ENCODE results near the gene ISOC2.
A peak's percentile ranks its signal among the peaks of the same experiment; 100 is the strongest.

The ISOC2 gene

DNA sequence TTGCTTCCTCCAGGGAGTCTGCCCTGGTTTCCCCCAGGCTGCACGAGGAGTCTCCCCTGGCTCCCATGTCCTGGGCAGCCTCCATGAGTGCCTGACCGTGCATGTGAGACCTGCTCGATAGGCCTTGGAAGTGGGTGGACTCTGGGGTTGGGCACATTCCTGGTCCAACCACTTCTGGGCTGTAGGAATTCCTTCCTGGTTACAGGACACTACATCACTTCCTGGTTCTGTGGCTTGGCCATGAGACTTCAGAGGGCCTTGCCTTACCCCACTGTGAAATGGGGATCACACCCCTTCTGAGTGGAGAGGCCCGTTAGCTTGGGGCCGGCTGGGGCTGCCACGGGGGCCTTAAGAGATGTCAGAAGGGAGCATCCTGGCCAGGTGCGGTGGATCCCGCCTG, 11.0 kb upstream of the ISOC2 start:
- TF ChIP-seq, protein P1, sequence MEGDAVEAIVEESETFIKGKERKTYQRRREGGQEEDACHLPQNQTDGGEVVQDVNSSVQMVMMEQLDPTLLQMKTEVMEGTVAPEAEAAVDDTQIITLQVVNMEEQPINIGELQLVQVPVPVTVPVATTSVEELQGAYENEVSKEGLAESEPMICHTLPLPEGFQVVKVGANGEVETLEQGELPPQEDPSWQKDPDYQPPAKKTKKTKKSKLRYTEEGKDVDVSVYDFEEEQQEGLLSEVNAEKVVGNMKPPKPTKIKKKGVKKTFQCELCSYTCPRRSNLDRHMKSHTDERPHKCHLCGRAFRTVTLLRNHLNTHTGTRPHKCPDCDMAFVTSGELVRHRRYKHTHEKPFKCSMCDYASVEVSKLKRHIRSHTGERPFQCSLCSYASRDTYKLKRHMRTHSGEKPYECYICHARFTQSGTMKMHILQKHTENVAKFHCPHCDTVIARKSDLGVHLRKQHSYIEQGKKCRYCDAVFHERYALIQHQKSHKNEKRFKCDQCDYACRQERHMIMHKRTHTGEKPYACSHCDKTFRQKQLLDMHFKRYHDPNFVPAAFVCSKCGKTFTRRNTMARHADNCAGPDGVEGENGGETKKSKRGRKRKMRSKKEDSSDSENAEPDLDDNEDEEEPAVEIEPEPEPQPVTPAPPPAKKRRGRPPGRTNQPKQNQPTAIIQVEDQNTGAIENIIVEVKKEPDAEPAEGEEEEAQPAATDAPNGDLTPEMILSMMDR (IDR thresholded peaks at IDR 0.05; ENCODE audit: low read depth, low read length), result no peak
- DNase-seq (ENCODE audit: extremely low read depth, low read depth), result no peak

DNA sequence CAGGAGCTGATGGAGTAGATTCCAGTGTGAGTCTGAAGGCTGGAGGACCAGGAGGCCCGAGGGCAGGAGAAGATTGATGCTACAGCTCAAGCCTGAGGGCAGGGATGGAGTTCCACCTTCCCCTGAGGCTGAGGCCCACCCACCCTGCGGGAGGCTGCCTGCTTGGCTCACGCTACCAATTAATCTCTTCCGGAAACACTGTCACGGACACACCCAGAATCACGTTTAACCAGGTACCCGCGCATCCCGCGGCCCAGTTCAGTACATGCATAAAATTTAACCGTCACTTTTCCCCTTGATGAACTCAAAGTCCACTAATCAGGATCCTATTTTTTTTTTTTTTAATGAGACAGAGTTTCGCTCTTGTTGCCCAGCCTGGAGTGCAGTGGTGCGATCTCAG, 9.8 kb upstream of the ISOC2 start:
- TF ChIP-seq, protein P1 (IDR thresholded peaks at IDR 0.05; ENCODE audit: low read depth, low read length), result no peak
- no peak for DNase-seq (ENCODE audit: extremely low read depth, low read depth)

DNA sequence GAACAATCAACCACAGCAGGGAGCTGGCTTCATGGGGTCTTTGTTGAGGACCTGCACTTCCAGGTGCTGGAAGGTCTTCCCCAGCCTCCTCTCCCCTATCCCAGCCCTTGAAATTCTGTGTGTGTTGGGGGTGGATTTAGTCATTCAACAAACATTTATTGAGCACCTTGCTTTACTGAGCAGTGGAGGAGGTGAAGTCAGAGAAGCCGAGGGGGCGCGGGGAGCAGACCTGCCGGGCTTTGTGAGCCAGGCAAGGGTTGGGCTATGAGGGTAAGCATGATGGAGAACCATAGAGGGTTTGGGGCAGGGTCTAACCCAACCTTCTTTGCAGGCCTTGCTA, 6.6 kb upstream of the ISOC2 start:
- no peak for DNase-seq (ENCODE audit: extremely low read depth, low read depth)
- TF ChIP-seq, protein P1 (IDR thresholded peaks at IDR 0.05; ENCODE audit: low read depth, low read length), result no peak

DNA sequence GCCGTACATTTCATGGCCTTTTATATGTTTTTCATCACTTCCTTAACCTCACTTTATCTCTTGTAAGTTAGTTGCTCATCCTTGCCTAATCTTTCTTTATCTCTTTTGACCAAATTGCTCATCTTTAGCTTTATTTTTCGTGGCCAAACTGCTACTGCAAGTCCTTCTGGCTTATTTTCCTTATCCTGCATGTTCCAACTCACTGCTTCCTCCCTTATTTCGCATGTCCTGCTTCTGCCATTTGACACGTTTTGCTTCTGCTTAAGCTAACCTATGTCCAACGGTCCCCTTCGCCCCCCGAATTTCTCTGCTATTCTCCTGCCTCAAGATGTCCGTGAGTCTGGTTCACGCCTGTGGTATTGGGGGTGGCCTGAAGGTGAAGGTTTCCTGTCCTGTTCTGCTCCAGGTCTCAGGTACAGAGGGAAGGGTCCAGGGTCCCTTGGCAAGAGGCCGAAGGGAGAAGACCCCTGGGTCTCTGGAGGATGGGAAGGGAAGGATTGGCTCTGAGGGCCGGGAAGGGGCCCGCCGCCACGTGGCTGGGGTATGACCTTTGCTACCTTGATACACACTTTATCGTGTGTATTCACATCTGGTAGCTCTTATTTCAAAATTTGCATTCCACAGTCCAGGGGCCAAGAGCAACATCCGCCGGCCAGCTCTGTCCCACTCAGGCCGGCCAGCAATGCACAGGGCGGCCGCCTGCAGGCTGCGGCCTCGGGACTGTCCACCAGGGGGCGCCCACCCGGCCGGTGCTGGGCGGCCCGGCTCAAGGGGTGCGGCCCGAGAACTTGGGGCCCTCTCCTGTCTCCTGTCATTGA, 6.0 kb upstream of the ISOC2 start:
- TF ChIP-seq, protein P1 (IDR thresholded peaks at IDR 0.05; ENCODE audit: low read depth, low read length), result peak; percentile 70
- DNase-seq (ENCODE audit: extremely low read depth, low read depth), result peak; percentile 77

DNA sequence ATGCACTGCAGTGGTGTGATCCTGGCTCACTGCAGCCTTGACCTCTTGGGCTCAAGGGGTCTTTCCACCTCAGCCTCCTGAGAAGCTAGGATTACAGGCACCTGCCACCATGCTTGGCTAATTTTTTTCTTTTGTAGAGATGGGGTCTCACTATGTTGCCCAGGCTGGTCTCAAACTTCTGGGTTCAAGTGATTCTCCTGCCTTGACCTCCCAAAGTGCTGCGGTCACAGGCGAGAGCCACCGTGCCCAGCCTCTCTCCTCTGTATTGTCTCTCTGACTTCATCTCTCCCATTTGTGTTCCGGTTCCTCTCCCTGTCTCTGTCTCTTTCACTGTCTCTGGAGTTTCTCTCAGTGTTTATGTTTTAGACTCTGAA, 4.8 kb upstream of the ISOC2 start:
- DNase-seq (ENCODE audit: extremely low read depth, low read depth), result no peak
- TF ChIP-seq, protein P1 (IDR thresholded peaks at IDR 0.05; ENCODE audit: low read depth, low read length), result no peak

DNA sequence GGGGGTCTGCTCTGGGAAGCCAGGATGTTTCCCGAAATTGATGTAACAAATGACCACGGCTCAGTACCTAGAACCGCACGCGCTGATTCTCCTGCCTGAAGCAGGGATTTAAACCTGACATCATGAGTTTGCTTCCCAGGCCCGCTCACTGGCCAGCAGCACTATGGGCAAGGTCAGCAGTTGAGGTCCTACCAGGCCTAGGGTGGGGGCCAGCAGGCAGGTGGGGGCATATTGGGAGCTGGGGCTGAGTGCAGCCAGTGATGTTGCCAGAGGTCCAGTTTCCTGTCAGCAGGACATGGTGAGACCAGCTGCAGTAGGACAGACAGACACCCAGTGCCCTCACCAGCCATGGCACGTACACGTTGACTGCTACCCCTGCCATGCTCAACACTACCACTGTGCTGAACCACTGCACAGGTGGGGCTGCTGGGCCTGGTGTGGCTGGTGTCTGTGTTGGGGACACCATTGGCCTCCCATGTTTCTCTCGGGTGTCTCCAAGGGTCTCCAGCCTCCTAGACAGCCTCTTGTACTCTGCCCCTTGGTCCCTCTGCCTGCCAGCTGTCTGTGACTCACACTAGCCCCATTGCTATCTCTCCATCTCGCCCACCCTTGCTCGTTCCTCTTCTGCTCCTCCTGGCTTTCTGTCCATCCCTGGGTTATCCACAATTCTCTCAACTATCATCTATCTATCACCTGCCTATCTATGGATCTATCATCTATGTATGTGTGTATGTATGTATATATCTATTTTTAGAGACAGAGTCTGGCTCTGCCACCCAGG, 4.2 kb upstream of the ISOC2 start:
- DNase-seq (ENCODE audit: extremely low read depth, low read depth), result no peak
- TF ChIP-seq, protein P1 (IDR thresholded peaks at IDR 0.05; ENCODE audit: low read depth, low read length), result no peak

DNA sequence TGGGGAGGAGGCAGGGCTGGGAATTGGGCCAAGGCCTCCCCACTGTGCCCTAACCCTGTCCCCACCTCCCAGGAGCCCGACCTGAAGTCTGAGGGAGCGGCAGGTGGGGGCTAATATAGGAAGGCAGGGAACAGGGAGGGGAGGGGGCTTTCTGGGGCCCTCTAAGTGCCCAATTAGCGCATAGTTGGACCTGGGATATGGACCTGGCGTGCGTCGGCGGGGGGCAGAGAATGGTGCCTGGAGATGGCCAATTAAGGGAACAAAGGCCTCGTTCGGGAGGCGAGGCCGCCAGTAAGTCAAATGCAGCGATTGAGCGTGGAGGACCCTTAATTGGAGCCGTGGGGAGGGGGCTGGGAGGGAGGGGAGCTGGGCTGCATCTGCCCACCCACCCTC, 3.2 kb upstream of the ISOC2 start, which contains the start of gene C19orf85:
C19orf85 (minus strand) TSS at position 90 of the 393 bp plus-strand sequence. CDS start 197 bp downstream, outside the sequence.
- DNase-seq (ENCODE audit: extremely low read depth, low read depth), result no peak
- TF ChIP-seq, protein P1 (IDR thresholded peaks at IDR 0.05; ENCODE audit: low read depth, low read length), result no peak
